Brain microvascular endothelial cell (primary cell): ENCODE results near the gene FADS6.

Experiments
- DNase-seq: peaks from one replicate; pipeline ENCODE4 v3.0.0-alpha.2; 2020
- H3K27ac ChIP-seq: fragments of 250-450 bp; sonication (Bioruptor Pico); 2 replicates; pipeline ENCODE4 v1.5.1; 2020; ENCODE audit warnings: mild to moderate bottlenecking, moderate library complexity
- H3K27me3 ChIP-seq: fragments of 250-450 bp; sonication (Bioruptor Pico); replicated peaks from 2 replicates; pipeline ENCODE4 v1.5.1; 2020; ENCODE audit warnings: mild to moderate bottlenecking
- H3K36me3 ChIP-seq: fragments of 250-450 bp; sonication (Bioruptor Pico); replicated peaks from 2 replicates; pipeline ENCODE4 v1.5.1; 2020; ENCODE audit warnings: mild to moderate bottlenecking
- H3K4me3 ChIP-seq: 2 replicates; pipeline ENCODE4 v1.5.1; 2011; ENCODE audit warnings: low read depth, mild to moderate bottlenecking, control low read depth, low read length, moderate library complexity
- in situ Hi-C: cut with HindIII; loops from 2 replicates; pipeline ENCODE4 v1.10.0; 2017; ENCODE audit warnings: low sequenced_read_pairs, low pct_ligation_motif_present
- TF ChIP-seq, protein P1 (sequence below): IDR thresholded peaks from 2 replicates; pipeline ENCODE4 v1.5.1; 2011; ENCODE audit warnings: low read depth, mild to moderate bottlenecking, moderate library complexity, low read length, control low read depth, inconsistent platforms; ENCODE audit errors: missing control alignments

The FADS6 gene

GRCh38 chr17:74928786-74929185 is 35.4 kb upstream of the FADS6 start:
- no peak overlapping the region for H3K4me3 ChIP-seq
- in situ Hi-C loops, result no loop called here
- H3K36me3 ChIP-seq, result no peaks in the 10 kb centered on the region
- TF ChIP-seq, protein P1, sequence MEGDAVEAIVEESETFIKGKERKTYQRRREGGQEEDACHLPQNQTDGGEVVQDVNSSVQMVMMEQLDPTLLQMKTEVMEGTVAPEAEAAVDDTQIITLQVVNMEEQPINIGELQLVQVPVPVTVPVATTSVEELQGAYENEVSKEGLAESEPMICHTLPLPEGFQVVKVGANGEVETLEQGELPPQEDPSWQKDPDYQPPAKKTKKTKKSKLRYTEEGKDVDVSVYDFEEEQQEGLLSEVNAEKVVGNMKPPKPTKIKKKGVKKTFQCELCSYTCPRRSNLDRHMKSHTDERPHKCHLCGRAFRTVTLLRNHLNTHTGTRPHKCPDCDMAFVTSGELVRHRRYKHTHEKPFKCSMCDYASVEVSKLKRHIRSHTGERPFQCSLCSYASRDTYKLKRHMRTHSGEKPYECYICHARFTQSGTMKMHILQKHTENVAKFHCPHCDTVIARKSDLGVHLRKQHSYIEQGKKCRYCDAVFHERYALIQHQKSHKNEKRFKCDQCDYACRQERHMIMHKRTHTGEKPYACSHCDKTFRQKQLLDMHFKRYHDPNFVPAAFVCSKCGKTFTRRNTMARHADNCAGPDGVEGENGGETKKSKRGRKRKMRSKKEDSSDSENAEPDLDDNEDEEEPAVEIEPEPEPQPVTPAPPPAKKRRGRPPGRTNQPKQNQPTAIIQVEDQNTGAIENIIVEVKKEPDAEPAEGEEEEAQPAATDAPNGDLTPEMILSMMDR, result no peak
- H3K27me3 ChIP-seq, result peaks cover 41% of the 10 kb centered on the region
- no peak for DNase-seq
- H3K27ac ChIP-seq, result no peak overlapping the region

DNA sequence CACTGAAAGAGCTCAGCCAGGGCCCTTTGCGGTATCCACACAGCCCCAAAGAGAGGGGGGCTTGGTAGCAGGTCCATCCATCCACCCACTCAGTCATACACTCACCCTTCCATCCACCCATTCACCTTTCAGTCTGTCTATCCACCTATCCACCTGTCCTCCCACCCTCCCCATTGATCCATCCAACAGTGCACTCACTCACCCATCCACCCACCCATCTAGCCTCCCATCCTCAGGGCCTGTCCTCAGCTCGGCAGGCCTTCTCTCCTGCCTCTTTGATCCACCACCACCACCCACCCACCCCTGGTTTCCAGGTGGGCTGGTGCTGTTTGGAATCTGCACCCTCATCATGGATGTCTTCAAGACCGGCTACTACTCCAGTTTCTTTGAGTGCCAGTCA is 31.8 kb upstream of the FADS6 start:
- Histone ChIP-seq H3K27ac (no peak overlapping the region), H3K27me3 (peaks cover 56% of the 10 kb centered on the region), H3K4me3 (no peak overlapping the region), H3K36me3 (no peaks in the 10 kb centered on the region)
- DNase-seq, result no peak
- in situ Hi-C loops, result no loop called here
- TF ChIP-seq, protein P1, result no peak

- TF ChIP-seq, protein P1, result no peak
- Histone ChIP-seq H3K27ac (no peak within 1 kb of the TSS), H3K4me3 (no peak within 1 kb of the TSS), H3K27me3 (peaks cover 62% of the 10 kb centered on the region), H3K36me3 (no peaks in the 10 kb centered on the region)
- DNase-seq, result no peak
- in situ Hi-C loops, result no loop called here
These were observed 31.0 kb upstream of the FADS6 start, which contains the start of gene OTOP2 for GRCh38 chr17:74924250-74924948. TSS of gene OTOP2 (plus strand) at chr17:74924273. CDS start at chr17:74924633, 360 bp downstream.

GRCh38 chr17:74923538-74924249 is 30.3 kb upstream of the FADS6 start:
- in situ Hi-C loops, result no loop called here
- peak; percentile 6 for DNase-seq
- Histone ChIP-seq H3K4me3 (no peak overlapping the region), H3K36me3 (no peaks in the 10 kb centered on the region), H3K27ac (no peak overlapping the region), H3K27me3 (peaks cover 67% of the 10 kb centered on the region)
- TF ChIP-seq, protein P1, result peak; percentile 68

- H3K27ac ChIP-seq, result no peak within 1 kb of the TSS
- peaks cover 66% of the 10 kb centered on the region for H3K27me3 ChIP-seq
- in situ Hi-C loops, result no loop called here
- TF ChIP-seq, protein P1, result no peak
- H3K36me3 ChIP-seq, result no peaks in the 10 kb centered on the region
- no peak within 1 kb of the TSS for H3K4me3 ChIP-seq
- DNase-seq, result no peak
These were observed 29.5 kb upstream of the FADS6 start, which contains the start of gene USH1G for GRCh38 chr17:74922694-74923537. TSS of gene USH1G (minus strand) at chr17:74923255. CDS start at chr17:74923073, 182 bp downstream.
